OCI-LY7 (cell line): ENCODE data around the gene DGKG. TPM values are rescaled to one million over a fixed set of nuclear protein-coding genes. Genes with fewer than 3 reads are reported as not detected.
A peak's percentile ranks its signal among the peaks of the same experiment; 100 is the strongest.

ENCODE experiments used
- BruUV-seq: library from RNA; stranded (reverse); fragments of 400-500 nt; replicated peaks from 2 replicates; lab custom pipeline; 2021; lab: Mats Ljungman, UMichigan
- CTCF ChIA-PET: fragments of 300-600 bp; sonication (Branson Sonifier 250); formaldehyde crosslinking; loops from one replicate; lab custom pipeline; 2022; ENCODE audit warnings: antibody characterized with exemption; ENCODE audit not compliant: unreplicated experiment; lab: Charles Lee
- POLR2A ChIA-PET: fragments of 300-600 bp; sonication (Branson Sonifier 250); formaldehyde crosslinking; loops from one replicate; lab custom pipeline; 2022; ENCODE audit warnings: antibody characterized with exemption; lab: Charles Lee
- DNase-seq: peaks from one replicate; pipeline ENCODE4 v3.0.0-alpha.2; 2015; ENCODE audit warnings: low spot score
- H2AFZ ChIP-seq: fragments of 200-600 bp; sonication (generic), shearing (Covaris generic); 2 replicates; pipeline ENCODE4 v1.6.1; 2014; ENCODE audit warnings: mild to moderate bottlenecking, antibody characterized with exemption, low read length, moderate library complexity
- H3K27ac ChIP-seq: fragments of 200-600 bp; sonication (generic); 2 replicates; pipeline ENCODE4 v1.5.1; 2014; ENCODE audit warnings: mixed run types, low read depth, mild to moderate bottlenecking, moderate library complexity, low read length, inconsistent platforms; ENCODE audit not compliant: poor library complexity, severe bottlenecking
- H3K36me3 ChIP-seq: fragments of 200-600 bp; sonication (generic); 2 replicates; pipeline ENCODE4 v1.6.1; 2014; ENCODE audit warnings: mild to moderate bottlenecking, antibody characterized with exemption, low read length, moderate library complexity, mixed read lengths; ENCODE audit not compliant: insufficient read depth
- H3K4me1 ChIP-seq: fragments of 200-600 bp; sonication (generic); 2 replicates; pipeline ENCODE4 v1.5.1; 2014; ENCODE audit warnings: mild to moderate bottlenecking, low read length; ENCODE audit not compliant: insufficient read depth, poor library complexity, severe bottlenecking
- H3K4me2 ChIP-seq: fragments of 200-600 bp; sonication (generic); 2 replicates; pipeline ENCODE4 v1.6.1; 2014; ENCODE audit warnings: mild to moderate bottlenecking, low read length
- H3K4me3 ChIP-seq: fragments of 200-600 bp; sonication (generic); 2 replicates; pipeline ENCODE4 v1.5.1; 2014; ENCODE audit warnings: mild to moderate bottlenecking, low read depth, low read length; ENCODE audit not compliant: poor library complexity, severe bottlenecking
- H3K79me2 ChIP-seq: fragments of 200-600 bp; sonication (generic); 2 replicates; pipeline ENCODE4 v1.6.1; 2016; ENCODE audit warnings: low read depth, mild to moderate bottlenecking, low read length, moderate library complexity, mixed read lengths; ENCODE audit not compliant: insufficient read depth
- H3K9me2 ChIP-seq: fragments of 200-600 bp; sonication (generic); 2 replicates; pipeline ENCODE4 v1.6.1; 2016; ENCODE audit warnings: mild to moderate bottlenecking, low read length, mixed read lengths; ENCODE audit not compliant: insufficient read depth
- H3K9me3 ChIP-seq: fragments of 200-600 bp; sonication (generic); 2 replicates; pipeline ENCODE4 v1.6.1; 2014; ENCODE audit warnings: mild to moderate bottlenecking, mixed run types, low read length, mixed read lengths
- H4K20me1 ChIP-seq: fragments of 200-600 bp; sonication (generic); 2 replicates; pipeline ENCODE4 v1.6.1; 2014; ENCODE audit warnings: mild to moderate bottlenecking, antibody characterized with exemption, low read length, moderate library complexity, mixed read lengths; ENCODE audit not compliant: insufficient read depth
- CTCF ChIP-seq: fragments of 200-600 bp; sonication (generic); conservative IDR thresholded peaks from 2 replicates; pipeline ENCODE4 v1.5.1; 2014; ENCODE audit warnings: mild to moderate bottlenecking, antibody characterized with exemption, low read length, moderate library complexity, mixed read lengths
- EZH2phosphoT487 ChIP-seq: fragments of 200-600 bp; sonication (generic); IDR thresholded peaks from 2 replicates; pipeline ENCODE4 v1.6.1; 2018; ENCODE audit warnings: low read depth, borderline replicate concordance, mild to moderate bottlenecking, mixed run types, antibody characterized with exemption, low read length, moderate library complexity, mixed read lengths
- intact Hi-C: fragments of 100-400 bp; cut with micrococcal nuclease; formaldehyde crosslinking; loops from one replicate; pipeline ENCODE4 v1.10.0; 2022; ENCODE audit not compliant: unreplicated experiment
- total RNA-seq, 2 experiments: library from RNA; depleted of rRNA in 1 of 2; stranded (reverse); fragments of >200 nt in 1 of 2; shearing (Covaris generic) in 1 of 2; gene quantifications; 2 replicates each; pipeline ENCODE4 v1.2.3, GENCODE V29; 2014 to 2022

The DGKG gene
- total RNA-seq, 2 experiments from 2014 or later: 0.06 TPM; not detected in 1

- intact Hi-C loops: no loop called here
- no peaks in the 10 kb centered on the region for H3K9me2 ChIP-seq
- H3K36me3 ChIP-seq: no peaks in the 10 kb centered on the region
- ChIA-PET CTCF (no interaction called here), POLR2A (interaction anchor here (0.7 kb wide), 1 partner anchor 244 kb away, joined by 5 read pairs; no protein-coding TSS in a partner anchor)
- no peak for DNase-seq
- peaks cover 36% of the 10 kb centered on the region for H3K4me1 ChIP-seq
- H3K4me3 ChIP-seq: no peak overlapping the region
- TF ChIP-seq EZH2phosphoT487 (no peak), CTCF (0 out of 2 replicates have a peak, but pooled peaks have one; percentile 25)
- no peak overlapping the region for H2AFZ ChIP-seq
- no peak overlapping the region for H3K27ac ChIP-seq
- no peak overlapping the region for H3K4me2 ChIP-seq
- H4K20me1 ChIP-seq: no peaks in the 10 kb centered on the region
- no TSS peak for BruUV-seq
- H3K9me3 ChIP-seq: no peaks in the 10 kb centered on the region
- H3K79me2 ChIP-seq: no peaks in the 10 kb centered on the region
Measured at GRCh38 chr3:186239321-186239720, 122.7 kb downstream of the DGKG start.

- TF ChIP-seq CTCF (no peak), EZH2phosphoT487 (no peak)
- H3K27ac ChIP-seq: no peak overlapping the region
- H3K36me3 ChIP-seq: no peaks in the 10 kb centered on the region
- ChIA-PET CTCF (no interaction called here), POLR2A (interaction anchor here (1.8 kb wide), 1 partner anchor 13 kb away, joined by 6 read pairs; no protein-coding TSS in a partner anchor)
- intact Hi-C loops: no loop called here
- no TSS peak for BruUV-seq
- no peak overlapping the region for H2AFZ ChIP-seq
- no peak for DNase-seq
- H3K4me2 ChIP-seq: no peak overlapping the region
- H3K4me3 ChIP-seq: no peak overlapping the region
- H3K9me2 ChIP-seq: no peaks in the 10 kb centered on the region
- peaks cover 36% of the 10 kb centered on the region for H3K4me1 ChIP-seq
- H3K9me3 ChIP-seq: no peaks in the 10 kb centered on the region
- no peaks in the 10 kb centered on the region for H4K20me1 ChIP-seq
- H3K79me2 ChIP-seq: no peaks in the 10 kb centered on the region
Measured at GRCh38 chr3:186237915-186238314, 124.1 kb downstream of the DGKG start.

GRCh38 chr3:186236357-186237020, 125.5 kb downstream of the DGKG start:
- POLR2A ChIA-PET: interaction anchor here (0.5 to 1.8 kb wide), 3 partner anchors 11 to 537 kb away, joined by 3 to 6 read pairs (median 4); no protein-coding TSS in a partner anchor
- intact Hi-C loops: no loop called here
- CTCF ChIA-PET: no interaction called here

More at GRCh38 chr3:186236357-186237020, 125.5 kb downstream of the DGKG start:
- no peaks in the 10 kb centered on the region for H3K9me2 ChIP-seq
- H3K79me2 ChIP-seq: no peaks in the 10 kb centered on the region
- no peaks in the 10 kb centered on the region for H3K36me3 ChIP-seq
- BruUV-seq: no TSS peak
- no peak overlapping the region for H3K27ac ChIP-seq
- H4K20me1 ChIP-seq: no peaks in the 10 kb centered on the region
- H3K4me2 ChIP-seq: no peak overlapping the region
- H3K9me3 ChIP-seq: no peaks in the 10 kb centered on the region
- no peak overlapping the region for H3K4me3 ChIP-seq
- H3K4me1 ChIP-seq: peaks cover 33% of the 10 kb centered on the region
- H2AFZ ChIP-seq: no peak overlapping the region; the same call in 1 of the 2 replicates
- TF ChIP-seq CTCF (no peak), EZH2phosphoT487 (no peak)
- DNase-seq: peak; percentile 31
